IPS-NIHi11 (cell line): Measurements from ENCODE around the gene MRPS22.
"Not testable (repeated sequence)": the region's sequence is repeated elsewhere in the genome, so short reads cannot be mapped to it uniquely, and the experiment has no call there.

Experiments
- DNase-seq: peaks from one replicate; pipeline ENCODE4 v3.0.0; 2012; ENCODE audit warnings: mixed read lengths, low spot score

The MRPS22 gene

DNA sequence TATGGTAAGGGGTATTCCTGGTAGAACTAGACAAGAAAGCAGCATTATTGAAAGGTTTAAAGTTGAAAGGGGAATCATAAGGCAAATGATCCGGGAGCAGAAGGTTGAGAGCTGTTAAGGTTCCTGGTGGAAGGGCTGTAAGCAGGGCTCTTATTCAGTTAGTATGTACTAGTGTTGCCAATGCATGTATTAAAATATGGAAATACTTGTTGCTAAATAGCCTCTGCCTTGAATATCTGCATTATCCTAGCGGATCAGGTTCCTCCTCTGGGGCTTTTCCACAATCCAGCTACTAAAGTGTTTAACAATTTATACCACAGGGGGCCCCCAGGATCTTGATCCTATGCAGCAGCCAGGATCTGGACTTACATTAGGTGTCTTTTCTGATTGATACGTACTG lies 52.9 kb downstream of the MRPS22 start:
- no peak for DNase-seq

DNA sequence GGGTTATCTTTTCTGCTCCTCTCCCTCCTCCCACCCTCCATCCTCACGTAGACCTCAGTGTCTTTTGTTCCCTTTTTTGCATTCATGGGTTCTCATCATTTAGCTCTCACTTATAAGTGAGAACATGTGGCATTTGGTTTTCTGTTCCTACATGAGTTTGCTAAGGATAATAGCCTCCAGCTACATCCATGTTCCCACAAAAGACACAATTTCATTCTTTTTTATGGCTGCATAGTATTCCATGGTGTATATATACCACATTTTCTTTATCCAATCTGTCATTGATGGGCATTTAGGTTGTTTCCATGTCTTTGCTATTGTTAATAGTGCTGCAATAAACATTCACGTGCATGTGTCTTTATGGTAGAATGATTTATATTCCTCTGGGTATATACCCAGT lies 57.3 kb downstream of the MRPS22 start:
- not testable (repeated sequence) for DNase-seq
